Epithelial cell of proximal tubule (primary cell): ENCODE results near the gene PIK3IP1. TPM values are rescaled to one million over a fixed set of nuclear protein-coding genes. Genes with fewer than 3 reads are reported as not detected.

ENCODE experiments used
- DNase-seq: peaks from one replicate; pipeline ENCODE4 v3.0.0-alpha.2; 2011; ENCODE audit warnings: low read depth
- H3K4me3 ChIP-seq: 2 replicates; pipeline ENCODE4 v1.5.1; 2011; ENCODE audit warnings: low read depth, mild to moderate bottlenecking, low read length
- total RNA-seq: library from RNA; depleted of rRNA; stranded (reverse); fragments of >200 nt; gene quantifications from 2 replicates; pipeline ENCODE4 v1.2.3, GENCODE V29; 2015
- TF ChIP-seq, protein P1 (sequence below): conservative IDR thresholded peaks from 2 replicates; pipeline ENCODE4 v1.5.1; 2012; ENCODE audit warnings: low read depth, mild to moderate bottlenecking, low read length

The PIK3IP1 gene
- total RNA-seq, 1 donor from 2014 or later = 11.8 TPM

GRCh38 chr22:31233001-31233400, 59.3 kb downstream of the PIK3IP1 start:
- DNase-seq = no peak
- TF ChIP-seq, protein P1, sequence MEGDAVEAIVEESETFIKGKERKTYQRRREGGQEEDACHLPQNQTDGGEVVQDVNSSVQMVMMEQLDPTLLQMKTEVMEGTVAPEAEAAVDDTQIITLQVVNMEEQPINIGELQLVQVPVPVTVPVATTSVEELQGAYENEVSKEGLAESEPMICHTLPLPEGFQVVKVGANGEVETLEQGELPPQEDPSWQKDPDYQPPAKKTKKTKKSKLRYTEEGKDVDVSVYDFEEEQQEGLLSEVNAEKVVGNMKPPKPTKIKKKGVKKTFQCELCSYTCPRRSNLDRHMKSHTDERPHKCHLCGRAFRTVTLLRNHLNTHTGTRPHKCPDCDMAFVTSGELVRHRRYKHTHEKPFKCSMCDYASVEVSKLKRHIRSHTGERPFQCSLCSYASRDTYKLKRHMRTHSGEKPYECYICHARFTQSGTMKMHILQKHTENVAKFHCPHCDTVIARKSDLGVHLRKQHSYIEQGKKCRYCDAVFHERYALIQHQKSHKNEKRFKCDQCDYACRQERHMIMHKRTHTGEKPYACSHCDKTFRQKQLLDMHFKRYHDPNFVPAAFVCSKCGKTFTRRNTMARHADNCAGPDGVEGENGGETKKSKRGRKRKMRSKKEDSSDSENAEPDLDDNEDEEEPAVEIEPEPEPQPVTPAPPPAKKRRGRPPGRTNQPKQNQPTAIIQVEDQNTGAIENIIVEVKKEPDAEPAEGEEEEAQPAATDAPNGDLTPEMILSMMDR = no peak
- no peak overlapping the region for H3K4me3 ChIP-seq

Other genes starting within 250 kb of the PIK3IP1 start
- gene SMTN, start 211.2 kb downstream of the PIK3IP1 start, total RNA-seq = 138 and 166 TPM in 2 replicates
- 18.9 and 56.3 TPM in 2 replicates for gene SELENOM, start 184.9 kb downstream of the PIK3IP1 start, total RNA-seq
- gene INPP5J, start 169.5 kb downstream of the PIK3IP1 start, total RNA-seq = 1.2 and 3.0 TPM in 2 replicates
- gene PLA2G3, start 152.0 kb downstream of the PIK3IP1 start, total RNA-seq = 2.0 TPM in 1 of 2 replicates, not detected in the other
- 19.7 and 21.8 TPM in 2 replicates for gene RNF185, start 132.3 kb downstream of the PIK3IP1 start, total RNA-seq
- 26.5 and 30.5 TPM in 2 replicates for gene LIMK2, start 80.2 kb downstream of the PIK3IP1 start, total RNA-seq
- 30.8 and 31.4 TPM in 2 replicates for gene PATZ1, start 53.9 kb upstream of the PIK3IP1 start, total RNA-seq
- 77.9 and 113 TPM in 2 replicates for gene DRG1, start 107.1 kb upstream of the PIK3IP1 start, total RNA-seq
- 11.1 and 12.7 TPM in 2 replicates for gene EIF4ENIF1, start 197.4 kb upstream of the PIK3IP1 start, total RNA-seq
- gene SFI1, start 204.0 kb upstream of the PIK3IP1 start, total RNA-seq = 14.7 and 26.0 TPM in 2 replicates